ENCODE results near the gene KIFC3.

DNA sequence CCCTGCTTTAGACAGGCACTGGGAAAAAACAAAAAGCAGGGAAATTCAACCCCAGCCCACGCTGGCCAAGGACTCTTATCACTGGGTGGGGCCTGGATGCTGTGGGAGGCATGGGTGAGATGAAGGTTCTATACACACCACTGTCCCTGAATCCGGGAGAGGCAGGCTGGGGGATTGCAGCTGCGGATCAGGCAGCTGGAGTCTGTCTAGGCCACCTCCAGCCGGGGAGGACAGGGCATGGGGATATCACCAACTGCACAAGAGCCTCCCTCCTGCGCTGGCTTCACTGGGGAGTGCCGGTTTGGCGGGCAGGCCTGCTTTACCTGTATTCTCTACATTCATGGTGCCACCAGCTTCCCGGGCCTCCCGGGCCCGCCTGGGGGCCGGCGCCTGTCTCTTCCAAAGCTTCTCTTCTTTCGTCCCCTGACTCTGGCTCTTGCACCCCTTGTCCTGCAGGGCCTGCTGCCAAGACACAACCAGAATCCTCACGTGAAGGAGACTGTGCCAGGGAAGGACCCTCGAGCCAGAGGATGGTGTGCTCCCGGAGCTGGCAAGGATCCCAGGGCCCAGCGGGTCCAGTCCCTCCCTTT is 13.9 kb downstream of the KIFC3 start:
- TF ChIP-seq POLR2A (IDR thresholded peaks at IDR 0.05) (no peak), CTCF (IDR thresholded peaks at IDR 0.05) (no peak)

Data from breast epithelium (tissue), 3 donors.